Measurements from ENCODE around the gene GATAD2B.

- TF ChIP-seq PATZ1 (CRISPR knock-in tag; IDR thresholded peaks at IDR 0.05; ENCODE audit: borderline replicate concordance), result no peak
- no peak for TF ChIP-seq CREB5 (CRISPR knock-in tag; IDR thresholded peaks at IDR 0.05; ENCODE audit: low read depth)
- TF ChIP-seq ISL1 (CRISPR knock-in tag; IDR thresholded peaks at IDR 0.05), result no peak
Measured at GRCh38 chr1:153945131-153945794, 22.5 kb upstream of the GATAD2B start.
